ENCODE measurements around the gene GIPC2.
A peak's percentile ranks its signal among the peaks of the same experiment; 100 is the strongest.
"Not testable (repeated sequence)": the region's sequence is repeated elsewhere in the genome, so short reads cannot be mapped to it uniquely, and the experiment has no call there.

Gene GIPC2

DNA sequence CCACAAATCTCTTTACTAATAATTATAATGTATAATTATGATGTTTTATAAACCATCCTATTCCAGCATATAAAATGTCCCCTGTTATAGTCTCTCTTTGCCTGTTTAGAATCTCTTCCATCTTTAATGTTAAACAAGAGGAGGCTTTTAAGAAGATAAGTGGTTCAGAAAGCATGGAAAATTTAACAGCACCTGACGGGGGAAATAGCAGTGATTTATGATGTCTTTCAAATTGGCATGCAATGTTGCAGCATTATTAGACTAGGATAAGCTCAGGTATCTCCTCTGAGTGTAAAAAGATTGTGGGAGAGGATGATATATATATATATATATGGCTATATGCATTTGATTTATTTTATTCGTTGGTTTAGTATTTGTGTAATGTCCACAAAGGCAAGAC, 24.4 kb downstream of the GIPC2 start:
- no peak for DNase-seq

DNA sequence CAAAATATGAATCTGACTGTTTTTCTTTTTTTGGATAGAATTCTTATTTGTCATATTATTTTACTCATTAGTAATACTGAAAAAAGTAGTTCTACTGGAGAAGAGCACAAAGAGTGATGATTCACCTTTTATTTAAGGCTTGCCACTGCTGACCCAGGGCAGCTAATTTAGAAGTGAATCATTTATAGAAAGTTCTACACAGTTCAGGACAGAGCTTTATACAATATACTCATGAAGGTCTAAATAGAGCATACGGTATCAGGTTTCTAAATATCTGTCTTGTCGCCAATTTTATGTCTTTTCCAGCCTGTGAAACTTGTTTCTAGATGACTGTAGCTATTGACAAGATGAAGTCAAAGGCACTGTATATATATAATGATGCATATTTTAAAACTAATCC, 25.0 kb downstream of the GIPC2 start:
- peak; percentile 87 for DNase-seq

- DNase-seq, result no peak
These were observed 25.9 kb downstream of the GIPC2 start for GRCh38 chr1:78071696-78072095.

DNA sequence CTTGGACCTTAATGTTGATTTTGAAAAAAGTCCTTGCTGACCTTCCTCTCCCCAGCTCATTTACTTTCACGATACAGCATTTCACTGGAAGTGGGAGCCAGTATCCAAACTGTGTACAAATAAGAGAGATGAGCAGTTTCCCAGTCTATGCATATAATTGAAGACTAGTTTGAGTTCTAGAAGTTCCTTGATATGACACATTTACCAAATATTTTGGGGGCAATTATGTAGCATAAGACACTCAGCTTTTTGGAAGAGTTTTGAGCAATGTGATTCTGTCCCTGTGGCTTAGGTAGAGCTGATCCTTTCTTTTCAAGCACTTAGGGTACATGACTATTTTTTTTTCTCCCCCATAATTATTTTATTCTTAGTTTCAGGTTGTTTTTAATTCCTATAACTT, 26.4 kb downstream of the GIPC2 start:
- DNase-seq, result peak; percentile 27

DNA sequence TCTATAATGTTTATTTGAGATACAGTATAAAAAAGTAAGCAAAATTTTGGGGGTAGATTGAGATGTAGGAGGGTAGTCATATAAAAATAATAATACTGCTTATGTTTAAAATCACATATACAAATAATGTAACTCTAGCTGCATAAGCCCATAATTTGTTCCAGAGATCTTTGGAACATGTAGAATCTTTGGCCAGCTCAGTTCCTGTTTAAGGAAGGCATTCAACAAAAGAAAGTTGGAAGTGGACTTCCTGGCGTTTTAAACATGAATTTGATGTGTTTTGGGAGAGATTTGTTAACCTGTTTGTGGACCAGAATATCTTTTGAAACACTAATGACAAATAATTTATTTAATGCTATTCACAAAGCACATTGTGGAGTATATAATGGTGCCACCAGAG, 27.7 kb downstream of the GIPC2 start:
- DNase-seq, result no peak

GRCh38 chr1:78075621-78076020, 29.9 kb downstream of the GIPC2 start:
- peak; percentile 42 for DNase-seq

- DNase-seq, result no peak
These were observed 32.6 kb downstream of the GIPC2 start for GRCh38 chr1:78078358-78078757.

DNA sequence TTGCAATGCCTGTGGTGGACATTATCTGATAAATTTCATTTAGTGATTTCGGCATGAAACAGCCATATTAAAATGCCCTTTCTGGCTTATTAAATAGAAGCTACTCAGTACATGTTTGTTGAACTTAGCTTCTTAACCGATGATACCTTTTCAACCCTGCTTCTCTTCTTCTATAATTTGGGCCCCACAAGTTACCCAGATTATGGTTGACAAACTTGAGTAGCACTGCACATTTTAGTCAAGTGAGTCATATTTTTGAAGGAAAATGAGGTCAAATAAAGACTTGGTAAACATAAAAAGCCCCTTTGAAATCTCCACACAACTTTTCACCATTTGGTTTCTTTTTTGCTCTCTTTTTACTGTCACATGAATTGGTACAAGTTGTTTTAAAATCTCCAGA, 33.8 kb downstream of the GIPC2 start:
- DNase-seq, result peak; percentile 33

DNA sequence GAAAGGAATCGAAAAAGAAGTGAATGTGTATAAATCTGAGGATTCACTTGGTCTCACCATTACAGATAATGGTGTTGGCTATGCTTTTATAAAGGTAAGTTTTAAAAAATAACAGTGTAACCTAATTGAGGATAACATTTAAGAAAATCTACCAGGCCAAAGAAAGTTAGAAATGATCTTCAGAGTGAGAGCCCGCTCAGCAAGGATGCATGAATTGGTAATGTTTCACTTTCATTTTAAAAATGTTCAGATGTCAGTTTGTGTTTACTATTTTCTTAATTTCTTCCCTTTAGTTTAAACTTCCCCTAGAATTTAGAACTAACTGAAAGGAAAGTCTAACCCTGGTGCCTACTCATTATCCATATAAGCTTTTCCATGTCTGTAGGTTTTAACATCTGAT, 35.0 kb downstream of the GIPC2 start:
- DNase-seq, result no peak

DNA sequence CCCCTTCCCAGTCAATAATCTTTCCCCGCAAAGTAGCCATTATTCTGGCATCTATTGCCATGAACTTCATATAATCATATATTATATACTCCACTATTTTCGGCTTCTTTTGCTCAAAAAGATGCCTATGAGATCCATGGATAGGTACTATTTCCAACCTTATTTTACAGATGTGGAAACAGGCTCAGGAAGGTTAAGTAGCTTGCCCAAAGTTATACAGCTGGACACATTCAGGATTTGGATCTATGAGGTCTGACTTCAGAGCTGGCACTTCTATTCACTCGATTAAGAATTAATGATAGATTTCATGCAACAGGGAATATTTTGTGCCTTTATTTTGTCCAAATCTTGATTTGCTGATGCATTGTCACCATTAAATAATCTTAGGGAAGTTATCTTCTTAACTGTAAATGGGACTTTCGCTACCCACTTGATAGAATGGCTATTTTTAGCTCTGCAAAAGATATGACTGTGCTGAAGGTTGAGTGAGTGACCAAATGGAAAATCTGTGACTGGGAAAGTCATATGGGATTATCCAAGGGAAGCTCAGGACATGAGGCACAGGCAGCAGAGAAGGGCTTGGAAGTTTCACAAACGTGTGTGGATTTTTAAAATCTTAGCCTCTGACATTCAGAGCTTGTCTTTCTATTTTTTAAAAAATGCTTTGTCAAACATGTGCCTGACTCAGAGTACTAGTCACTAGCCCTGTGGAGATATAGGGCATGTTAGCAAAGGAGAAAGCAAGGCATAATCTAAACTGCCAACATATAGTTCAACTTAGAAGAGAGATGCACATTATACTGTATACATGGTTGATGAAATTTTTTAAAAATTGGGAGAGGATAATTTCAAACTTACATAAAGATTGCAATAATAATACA, 36.5 kb downstream of the GIPC2 start:
- no peak for DNase-seq

GRCh38 chr1:78084639-78085038, 38.9 kb downstream of the GIPC2 start:
- DNase-seq, result not testable (repeated sequence)

DNA sequence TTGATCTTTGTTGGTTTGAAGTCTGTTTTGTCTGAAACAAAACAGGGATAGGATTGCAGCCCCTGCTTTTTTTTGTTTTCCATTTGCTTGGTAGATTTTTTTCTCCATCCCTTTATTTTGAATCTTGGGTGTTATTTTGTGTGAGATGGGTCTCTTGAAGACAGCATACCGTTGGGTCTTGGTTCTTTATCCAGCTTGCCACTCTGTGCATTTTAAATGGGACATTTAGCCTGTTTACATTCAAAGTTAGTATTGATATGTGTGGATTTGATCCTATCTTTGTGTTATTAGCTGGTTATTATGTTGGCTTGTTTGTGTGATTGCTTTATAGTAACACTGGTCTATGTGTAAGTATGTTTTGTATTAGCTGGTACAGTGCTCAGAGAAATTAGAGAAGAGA, 40.9 kb downstream of the GIPC2 start:
- no peak for DNase-seq

GRCh38 chr1:78088015-78088414, 42.2 kb downstream of the GIPC2 start:
- DNase-seq, result no peak

DNA sequence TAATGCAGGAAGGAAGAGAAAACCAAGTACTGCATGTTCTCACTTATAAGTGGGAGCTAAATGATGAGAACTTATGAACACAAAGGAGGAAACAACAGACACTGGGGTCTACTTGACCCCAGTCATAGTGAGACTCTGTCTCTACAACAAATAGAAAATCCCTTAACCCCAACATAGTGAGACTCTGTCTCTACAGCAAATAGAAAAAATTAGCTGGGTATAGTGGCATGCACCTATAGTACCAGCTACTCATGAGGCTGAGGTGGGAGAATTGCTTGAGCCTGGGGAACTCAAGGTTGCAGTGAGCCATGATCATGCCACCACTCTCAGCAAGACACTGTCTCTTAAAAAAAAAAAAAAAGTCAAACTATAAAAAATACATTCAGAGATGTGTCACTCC, 42.7 kb downstream of the GIPC2 start:
- DNase-seq, result no peak

- no peak for DNase-seq
These were observed 43.2 kb downstream of the GIPC2 start for GRCh38 chr1:78089010-78089409.

DNA sequence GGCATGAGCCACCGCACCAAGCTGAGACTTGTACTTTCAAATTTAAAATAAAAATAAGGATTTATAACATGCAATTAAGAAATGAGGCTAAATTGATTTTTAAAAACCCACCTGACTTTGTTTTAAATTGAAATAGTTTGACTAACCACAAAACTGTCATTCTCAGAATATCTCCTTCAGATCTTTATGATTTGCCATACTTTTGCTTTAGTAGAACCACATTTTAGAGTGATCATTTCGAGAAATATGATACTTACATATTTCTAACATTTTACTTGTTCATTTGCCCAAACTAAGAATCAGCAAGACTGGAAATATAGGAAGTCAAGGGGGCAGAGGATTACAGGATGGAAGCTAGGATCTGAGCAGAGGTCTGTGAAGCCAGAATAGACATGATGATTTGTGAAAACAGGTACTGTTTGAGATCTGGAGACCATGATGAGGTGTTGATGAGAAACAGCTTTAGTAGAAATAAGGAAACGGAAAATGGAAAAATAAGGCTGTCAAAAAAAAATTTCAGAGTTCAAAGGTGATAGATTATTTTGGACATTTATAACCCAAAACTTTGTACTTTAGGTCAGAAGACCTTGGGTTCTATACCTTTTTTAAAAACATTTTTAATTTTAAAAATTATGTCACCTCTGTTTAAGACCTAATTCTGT, 44.8 kb downstream of the GIPC2 start:
- peak; percentile 41 for DNase-seq

DNA sequence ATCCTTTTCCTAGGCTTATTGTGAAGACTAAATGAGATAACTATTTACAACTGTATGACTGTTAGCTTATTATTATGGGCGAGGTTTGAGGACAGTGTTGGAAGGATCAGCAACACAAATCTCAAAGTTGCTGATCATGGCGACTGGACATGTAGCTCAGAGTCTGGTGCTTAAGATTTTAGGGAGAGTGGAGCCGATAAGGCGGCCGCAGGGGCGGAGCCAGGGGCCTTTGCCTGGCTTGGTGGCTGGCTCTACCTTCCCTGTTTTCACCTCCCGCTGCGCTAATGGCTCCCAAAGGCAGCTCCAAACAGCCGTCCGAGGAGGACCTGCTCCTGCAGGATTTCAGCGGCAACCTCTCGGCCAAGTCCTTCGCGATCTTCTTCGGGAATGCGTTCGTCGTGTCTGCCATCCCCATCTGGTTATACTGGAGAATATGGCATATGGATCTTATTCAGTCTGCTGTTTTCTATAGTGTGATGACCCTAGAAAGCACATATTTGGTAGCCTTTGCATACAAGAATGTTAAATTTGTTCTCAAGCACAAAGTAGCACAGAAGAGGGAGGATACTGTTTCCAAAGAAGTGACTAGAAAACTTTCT, 45.5 kb downstream of the GIPC2 start:
- DNase-seq, result no peak

DNA sequence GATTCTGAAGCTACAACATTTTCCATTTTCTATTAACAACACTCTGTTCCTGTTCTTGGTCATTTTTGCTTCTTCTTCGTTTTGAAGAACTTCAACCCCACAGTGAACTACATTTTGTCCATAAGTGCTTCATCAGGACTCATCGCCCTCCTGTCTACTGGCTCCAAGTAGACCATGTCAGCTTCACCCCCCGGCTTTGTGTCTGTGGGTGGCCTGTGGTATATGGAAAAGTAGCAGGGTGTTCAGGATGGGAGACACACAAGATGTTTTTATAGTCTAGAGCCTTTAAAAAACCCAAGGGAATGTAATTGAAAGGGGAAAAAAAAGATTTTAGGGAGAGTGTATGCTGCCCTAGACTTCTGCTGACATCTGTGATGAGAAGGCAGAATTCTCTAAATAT, 46.1 kb downstream of the GIPC2 start:
- no peak for DNase-seq

- no peak for DNase-seq
These were observed 46.9 kb downstream of the GIPC2 start for GRCh38 chr1:78092643-78093042.

- DNase-seq, result no peak
These were observed 47.8 kb downstream of the GIPC2 start for GRCh38 chr1:78093560-78093959.

DNA sequence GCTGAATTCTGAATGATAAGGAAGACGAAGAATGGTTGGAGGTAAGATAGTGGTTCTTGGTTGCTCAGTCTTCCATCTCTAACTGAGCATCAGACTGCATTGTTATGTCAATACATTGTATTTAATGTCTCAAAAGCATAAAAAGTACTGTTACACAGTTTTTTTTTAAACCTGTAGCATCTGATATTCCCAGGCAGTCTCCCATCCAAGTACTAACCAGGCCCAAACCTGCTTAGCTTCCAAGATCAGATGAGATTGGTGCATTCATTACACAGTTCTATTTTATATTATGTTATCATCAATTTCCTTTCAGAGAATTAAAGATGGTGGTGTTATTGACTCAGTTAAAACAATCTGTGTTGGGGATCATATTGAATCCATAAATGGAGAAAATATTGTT, 48.9 kb downstream of the GIPC2 start:
- DNase-seq, result no peak

- DNase-seq, result peak; percentile 73
These were observed 49.8 kb downstream of the GIPC2 start for GRCh38 chr1:78095593-78095992.

DNA sequence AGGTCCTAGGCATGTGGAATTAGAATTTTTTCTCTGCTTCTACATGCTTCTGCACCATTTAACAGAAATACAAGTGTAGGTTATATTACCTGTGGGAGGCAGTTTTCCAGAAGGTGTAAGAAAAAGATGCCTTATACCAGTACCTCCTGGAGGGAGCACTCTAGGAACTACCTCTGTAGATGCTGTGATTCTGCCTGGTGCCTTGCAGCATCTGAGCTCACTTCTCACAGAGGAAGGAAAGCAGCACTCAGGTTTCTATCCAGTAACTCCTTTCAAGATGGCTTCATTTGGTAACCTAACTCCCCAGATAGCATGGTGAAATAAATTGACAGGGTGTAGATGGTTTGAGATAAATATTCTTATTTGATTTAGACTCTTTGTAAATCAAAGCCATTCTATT, 50.3 kb downstream of the GIPC2 start:
- no peak for DNase-seq

DNA sequence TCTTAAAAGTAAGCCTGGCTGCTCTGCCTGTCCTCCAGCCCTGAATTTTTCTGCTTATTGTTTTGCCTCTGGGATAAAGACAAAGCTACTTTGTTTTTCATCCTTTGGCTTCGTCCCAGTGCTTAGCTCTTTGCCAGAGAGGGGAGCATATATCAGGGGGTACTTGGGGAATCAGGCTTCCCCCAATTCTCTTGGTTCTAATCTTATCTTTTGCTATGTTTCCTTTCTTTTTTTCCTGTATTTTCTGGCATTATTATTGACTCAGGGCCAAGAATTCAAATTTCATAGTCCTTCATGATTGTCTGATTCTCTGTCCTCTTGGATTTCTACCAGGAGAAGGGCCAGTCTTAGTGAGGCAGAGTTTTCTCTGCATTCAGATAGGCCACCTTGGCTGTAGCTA, 51.2 kb downstream of the GIPC2 start:
- DNase-seq, result no peak

Data from fibroblast of skin of abdomen (primary cell).